CD14-positive monocyte (primary cell): ENCODE results near the gene TNFSF13. TPM values are rescaled to one million over a fixed set of nuclear protein-coding genes. Genes with fewer than 3 reads are reported as not detected.

Source experiments
- DNase-seq, 3 donors: peaks; one replicate each; pipeline ENCODE4 v3.0.0-alpha.2; 2011 to 2022
- H2AFZ ChIP-seq: 2 replicates; pipeline ENCODE4 v1.6.0; 2012; ENCODE audit warnings: mild to moderate bottlenecking, low read depth, low read length, inconsistent platforms; ENCODE audit not compliant: insufficient read depth, poor library complexity, severe bottlenecking
- H3K27ac ChIP-seq, 2 donors: 1 replicate in 1 of 2; 2 replicates in 1 of 2; pipeline ENCODE4 v1.5.1; 2012 to 2013; ENCODE audit warnings: low read length in 2 of 2, control low read depth in 1 of 2, inconsistent platforms in 1 of 2, low read depth in 1 of 2, mild to moderate bottlenecking in 1 of 2
- H3K27me3 ChIP-seq, 2 donors: one replicate each; pipeline versions ENCODE4 v1.6.0 to v1.6.1; 2011 to 2013; ENCODE audit warnings: low read length in 2 of 2; ENCODE audit not compliant: control insufficient read depth in 2 of 2, insufficient read depth in 2 of 2
- H3K36me3 ChIP-seq, 2 donors: replicated peaks in 1 of 2; 1 replicate in 1 of 2; 2 replicates in 1 of 2; pipeline versions ENCODE4 v1.5.1 to v1.6.1; 2012 to 2013; ENCODE audit warnings: low read length in 2 of 2, control low read depth in 1 of 2, inconsistent platforms in 1 of 2, mild to moderate bottlenecking in 1 of 2; ENCODE audit not compliant: insufficient read depth in 2 of 2, control insufficient read depth in 1 of 2
- H3K4me1 ChIP-seq, 2 donors: 1 replicate in 1 of 2; 2 replicates in 1 of 2; pipeline versions ENCODE4 v1.5.1 to v1.6.1; 2012 to 2013; ENCODE audit warnings: low read length in 2 of 2, control low read depth in 1 of 2, inconsistent platforms in 1 of 2, mild to moderate bottlenecking in 1 of 2, moderate library complexity in 1 of 2; ENCODE audit not compliant: insufficient read depth in 2 of 2, control insufficient read depth in 1 of 2
- H3K4me2 ChIP-seq: replicated peaks from 2 replicates; pipeline ENCODE3; 2012; ENCODE audit warnings: low read length, moderate library complexity, mild to moderate bottlenecking; ENCODE audit not compliant: poor library complexity, severe bottlenecking; ENCODE audit errors: extremely low read depth
- H3K4me3 ChIP-seq, 3 experiments: fragments of 200-600 bp in 1 of 3; sonication (generic) in 1 of 3; replicated peaks in 1 of 3; 1 replicate in 2 of 3; 2 replicates in 1 of 3; pipeline ENCODE4 v1.5.1; 2011 to 2013; ENCODE audit warnings: low read length in 3 of 3, mild to moderate bottlenecking in 3 of 3, control low read depth in 2 of 3, low read depth in 2 of 3, inconsistent platforms in 1 of 3, moderate library complexity in 1 of 3
- H3K79me2 ChIP-seq: 2 replicates; pipeline ENCODE4 v1.6.0; 2012; ENCODE audit warnings: mild to moderate bottlenecking, control low read depth, inconsistent platforms, low read length, moderate library complexity; ENCODE audit not compliant: insufficient read depth
- H3K9ac ChIP-seq: 2 replicates; pipeline ENCODE4 v1.6.0; 2017; ENCODE audit warnings: low read length, mild to moderate bottlenecking; ENCODE audit not compliant: insufficient read depth, poor library complexity, severe bottlenecking
- H3K9me3 ChIP-seq, 2 donors: replicated peaks in 1 of 2; 1 replicate in 1 of 2; 2 replicates in 1 of 2; pipeline versions ENCODE4 v1.5.1 to v1.6.1; 2012 to 2013; ENCODE audit warnings: low read length in 2 of 2, control low read depth in 1 of 2; ENCODE audit not compliant: control insufficient read depth in 1 of 2, insufficient read depth in 1 of 2
- H4K20me1 ChIP-seq: 2 replicates; pipeline ENCODE4 v1.6.0; 2012; ENCODE audit warnings: mild to moderate bottlenecking, low read length, control low read depth, moderate library complexity; ENCODE audit not compliant: insufficient read depth
- H3K27ac Mint-ChIP-seq, 7 donors: one replicate each; pipeline ENCODE4 v1.8.0; 2020; ENCODE audit warnings: mild to moderate bottlenecking in 7 of 7, mixed read lengths in 7 of 7, moderate library complexity in 6 of 7, inconsistent platforms in 2 of 7
- H3K27me3 Mint-ChIP-seq, 3 donors: one replicate each; pipeline ENCODE4 v1.8.0; 2021 to 2022; ENCODE audit warnings: low read depth in 3 of 3, mild to moderate bottlenecking in 3 of 3, mixed read lengths in 3 of 3, moderate library complexity in 3 of 3, inconsistent platforms in 1 of 3
- H3K36me3 Mint-ChIP-seq, 2 donors: one replicate each; pipeline ENCODE4 v1.8.0; 2020; ENCODE audit warnings: mixed read lengths in 2 of 2, inconsistent platforms in 1 of 2, mild to moderate bottlenecking in 1 of 2
- H3K4me1 Mint-ChIP-seq: one replicate; pipeline ENCODE4 v1.8.0; 2020; ENCODE audit warnings: mild to moderate bottlenecking, mixed read lengths
- H3K4me3 Mint-ChIP-seq, 2 donors: one replicate each; pipeline ENCODE4 v1.8.0; 2020; ENCODE audit warnings: mild to moderate bottlenecking in 2 of 2, mixed read lengths in 2 of 2, moderate library complexity in 1 of 2
- H3K9me3 Mint-ChIP-seq, 7 donors: one replicate each; pipeline ENCODE4 v1.8.0; 2020 to 2022; ENCODE audit warnings: mixed read lengths in 7 of 7, mild to moderate bottlenecking in 6 of 7, moderate library complexity in 6 of 7, inconsistent platforms in 2 of 7
- CTCF ChIP-seq: fragments of 200-600 bp; IDR thresholded peaks from one replicate; pipeline ENCODE4 v1.8.0; 2022; ENCODE audit warnings: antibody characterized with exemption, mild to moderate bottlenecking
- WGBS: methylation state at CpG from one replicate; pipeline ENCODE4 v1.1.5; 2013; ENCODE audit warnings: missing lambda C conversion rate; ENCODE audit not compliant: insufficient coverage; 5-methylcytosine and 5-hydroxymethylcytosine counted together
- intact Hi-C, 2 donors: fragments of 100-400 bp; cut with micrococcal nuclease; formaldehyde crosslinking; loops; one replicate each; pipeline versions ENCODE4 v1.15.0 to v1.15.1; 2023
- polyA plus RNA-seq, 3 donors: library from polyadenylated mRNA; depleted of rRNA in 1 of 3; unstranded in 2 of 3; stranded (reverse) in 1 of 3; fragments of 300-500 nt in 2 of 3; fragments of >200 nt in 1 of 3; fragmentation: Illumina TruSeq in 2 of 3; gene quantifications; 1 replicate in 2 of 3; 2 replicates in 1 of 3; pipeline ENCODE4 v1.2.3, GENCODE V29; 2012 to 2021

TNFSF13 gene
- polyA plus RNA-seq, 3 donors: 236 to 523 (median 491) TPM

GRCh38 chr17:7530023-7530900, 28.3 kb upstream of the TNFSF13 start:
- no peak overlapping the region for H3K4me3 Mint-ChIP-seq
- intact Hi-C loops: no loop called here
- TF ChIP-seq CTCF: no peak

GRCh38 chr17:7538050-7538449, 20.5 kb upstream of the TNFSF13 start:
- no peaks in the 10 kb centered on the region for H3K36me3 ChIP-seq
- no peaks in the 10 kb centered on the region for H3K79me2 ChIP-seq
- Mint-ChIP-seq H3K27me3 (peaks cover 1 to 9% (median 1%) of the 10 kb centered on the region in 3 donors), H3K36me3 (no peaks in the 10 kb centered on the region), H3K4me3 (no peak overlapping the region), H3K4me1 (peaks cover 2% of the 10 kb centered on the region), H3K9me3 (peaks cover 12 to 30% (median 18%) of the 10 kb centered on the region in 7 donors), H3K27ac (no peak overlapping the region)
- TF ChIP-seq CTCF: no peak
- no peak overlapping the region for H2AFZ ChIP-seq
- H4K20me1 ChIP-seq: no peaks in the 10 kb centered on the region
- H3K9ac ChIP-seq: no peak overlapping the region
- no peak for DNase-seq
- H3K27me3 ChIP-seq: no peaks in the 10 kb centered on the region
- no peak overlapping the region for H3K27ac ChIP-seq
- no peaks in the 10 kb centered on the region for H3K4me1 ChIP-seq
- WGBS: 42% methylated on average over 2 of the region's 3 CpGs
- peaks cover 17 to 20% of the 10 kb centered on the region in 2 donors for H3K9me3 ChIP-seq
- H3K4me3 ChIP-seq: no peak overlapping the region
- H3K4me2 ChIP-seq: no peak overlapping the region
- intact Hi-C loops: no loop called here

More at GRCh38 chr17:7530023-7530900, 28.3 kb upstream of the TNFSF13 start:
- Mint-ChIP-seq H3K4me1 (peaks cover 6% of the 10 kb centered on the region), H3K9me3 (peaks cover 8 to 51% (median 41%) of the 10 kb centered on the region in 7 donors), H3K36me3 (no peaks in the 10 kb centered on the region), H3K27ac (peak overlapping the region in 2 of 7 donors; percentile 10 to 82), H3K27me3 (peaks cover 2 to 6% (median 3%) of the 10 kb centered on the region in 3 donors)
- H3K27ac ChIP-seq: no peak overlapping the region
- H3K4me2 ChIP-seq: no peak overlapping the region
- no peak overlapping the region for H3K9ac ChIP-seq
- H3K4me1 ChIP-seq: peaks cover 6 to 8% of the 10 kb centered on the region in 2 donors
- H3K9me3 ChIP-seq: peaks cover 17 to 33% of the 10 kb centered on the region in 2 donors
- no CpG with 5 or more reads among the region's 6 CpGs for WGBS
- no peaks in the 10 kb centered on the region for H3K27me3 ChIP-seq
- H3K4me3 ChIP-seq: no peak overlapping the region
- peak in 1 of 3 donors; percentile 13 for DNase-seq
- H3K79me2 ChIP-seq: no peaks in the 10 kb centered on the region
- no peaks in the 10 kb centered on the region for H4K20me1 ChIP-seq
- H2AFZ ChIP-seq: no peak overlapping the region
- no peaks in the 10 kb centered on the region for H3K36me3 ChIP-seq
